Measurements from ENCODE around the gene ATXN1.

GRCh38 chr6:16252686-16253299 is 508.5 kb downstream of the ATXN1 start:
- TF ChIP-seq GATA3 (IDR thresholded peaks at IDR 0.05; ENCODE audit: low read depth, low read length), result no peak
- TF ChIP-seq GATA2 (IDR thresholded peaks at IDR 0.05; ENCODE audit: low read depth, low read length), result no peak
